ENCODE measurements around the gene FOXO3.

Gene FOXO3

GRCh38 chr6:108618623-108619152 lies 58.0 kb downstream of the FOXO3 start:
- Histone ChIP-seq H3K27ac (ENCODE audit: low read length) (no peak overlapping the region), H4K20me1 (ENCODE audit: insufficient read depth, low read length) (no peaks in the 10 kb centered on the region)

GRCh38 chr6:108619431-108620197 lies 58.9 kb downstream of the FOXO3 start:
- Histone ChIP-seq H3K4me3 (ENCODE audit: low read length) (no peak overlapping the region), H3K27ac (ENCODE audit: low read length) (no peak overlapping the region), H4K20me1 (ENCODE audit: insufficient read depth, low read length) (no peaks in the 10 kb centered on the region), H3K9me3 (ENCODE audit: insufficient read depth, low read length) (no peaks in the 10 kb centered on the region), H3K4me2 (ENCODE audit: low read length) (no peak overlapping the region), H2AFZ (ENCODE audit: low read depth, low read length) (no peak overlapping the region), H3K4me1 (ENCODE audit: low read length) (peaks cover 6% of the 10 kb centered on the region), H3K27me3 (ENCODE audit: low read depth, low read length) (no peaks in the 10 kb centered on the region), H3K36me3 (replicated peaks; ENCODE audit: low read depth, low read length) (no peaks in the 10 kb centered on the region), H3K79me2 (ENCODE audit: low read length) (no peaks in the 10 kb centered on the region), H3K9ac (ENCODE audit: low read length) (no peak overlapping the region)
- TF ChIP-seq, protein P1, sequence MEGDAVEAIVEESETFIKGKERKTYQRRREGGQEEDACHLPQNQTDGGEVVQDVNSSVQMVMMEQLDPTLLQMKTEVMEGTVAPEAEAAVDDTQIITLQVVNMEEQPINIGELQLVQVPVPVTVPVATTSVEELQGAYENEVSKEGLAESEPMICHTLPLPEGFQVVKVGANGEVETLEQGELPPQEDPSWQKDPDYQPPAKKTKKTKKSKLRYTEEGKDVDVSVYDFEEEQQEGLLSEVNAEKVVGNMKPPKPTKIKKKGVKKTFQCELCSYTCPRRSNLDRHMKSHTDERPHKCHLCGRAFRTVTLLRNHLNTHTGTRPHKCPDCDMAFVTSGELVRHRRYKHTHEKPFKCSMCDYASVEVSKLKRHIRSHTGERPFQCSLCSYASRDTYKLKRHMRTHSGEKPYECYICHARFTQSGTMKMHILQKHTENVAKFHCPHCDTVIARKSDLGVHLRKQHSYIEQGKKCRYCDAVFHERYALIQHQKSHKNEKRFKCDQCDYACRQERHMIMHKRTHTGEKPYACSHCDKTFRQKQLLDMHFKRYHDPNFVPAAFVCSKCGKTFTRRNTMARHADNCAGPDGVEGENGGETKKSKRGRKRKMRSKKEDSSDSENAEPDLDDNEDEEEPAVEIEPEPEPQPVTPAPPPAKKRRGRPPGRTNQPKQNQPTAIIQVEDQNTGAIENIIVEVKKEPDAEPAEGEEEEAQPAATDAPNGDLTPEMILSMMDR (IDR thresholded peaks at IDR 0.05; ENCODE audit: low read depth, low read length): no peak
- TF ChIP-seq EZH2phosphoT487 (IDR thresholded peaks at IDR 0.05; ENCODE audit: low read depth): no peak

More at GRCh38 chr6:108618623-108619152, 58.0 kb downstream of the FOXO3 start:
- H3K4me3 ChIP-seq (ENCODE audit: low read length): no peak overlapping the region
- no peak overlapping the region for H3K4me2 ChIP-seq (ENCODE audit: low read length)
- H3K36me3 ChIP-seq (replicated peaks; ENCODE audit: low read depth, low read length): no peaks in the 10 kb centered on the region
- no peaks in the 10 kb centered on the region for H3K9me3 ChIP-seq (ENCODE audit: insufficient read depth, low read length)
- no peaks in the 10 kb centered on the region; the same call in 1 of the 2 replicates for H3K27me3 ChIP-seq (ENCODE audit: low read depth, low read length)
- H3K79me2 ChIP-seq (ENCODE audit: low read length): no peaks in the 10 kb centered on the region
- H2AFZ ChIP-seq (ENCODE audit: low read depth, low read length): no peak overlapping the region
- TF ChIP-seq, protein P1 (IDR thresholded peaks at IDR 0.05; ENCODE audit: low read depth, low read length): no peak
- no peak for TF ChIP-seq EZH2phosphoT487 (IDR thresholded peaks at IDR 0.05; ENCODE audit: low read depth)
- H3K4me1 ChIP-seq (ENCODE audit: low read length): peaks cover 6% of the 10 kb centered on the region
- H3K9ac ChIP-seq (ENCODE audit: low read length): no peak overlapping the region

DNA sequence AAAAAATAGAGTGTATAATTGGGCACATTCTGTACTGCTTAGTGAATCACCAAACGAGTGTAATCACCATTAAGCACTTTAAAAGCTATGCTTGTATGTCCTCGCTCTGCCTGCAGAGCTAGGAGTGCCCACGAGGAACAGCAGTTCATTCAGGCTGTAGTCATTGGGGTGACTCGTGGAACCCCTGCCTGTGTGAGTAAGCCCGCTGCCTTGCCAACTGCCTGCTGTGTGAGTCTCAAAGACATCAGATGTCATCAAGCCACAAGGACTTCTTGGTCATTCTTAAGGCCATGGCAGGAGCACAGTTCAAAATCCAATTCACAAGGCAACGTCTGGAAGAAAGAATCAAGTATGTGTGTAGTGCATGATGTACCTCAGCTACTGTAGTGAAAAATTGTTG lies 60.4 kb downstream of the FOXO3 start:
- no peak overlapping the region for H3K9ac ChIP-seq (ENCODE audit: low read length)

More for the DNA sequence above, 60.4 kb downstream of the FOXO3 start:
- Histone ChIP-seq H2AFZ (ENCODE audit: low read depth, low read length) (no peak overlapping the region), H3K36me3 (replicated peaks; ENCODE audit: low read depth, low read length) (no peaks in the 10 kb centered on the region), H4K20me1 (ENCODE audit: insufficient read depth, low read length) (no peaks in the 10 kb centered on the region), H3K4me3 (ENCODE audit: low read length) (no peak overlapping the region), H3K4me2 (ENCODE audit: low read length) (no peak overlapping the region), H3K27ac (ENCODE audit: low read length) (no peak overlapping the region), H3K9me3 (ENCODE audit: insufficient read depth, low read length) (no peaks in the 10 kb centered on the region), H3K4me1 (ENCODE audit: low read length) (peaks cover 6% of the 10 kb centered on the region), H3K27me3 (ENCODE audit: low read depth, low read length) (no peaks in the 10 kb centered on the region), H3K79me2 (ENCODE audit: low read length) (no peaks in the 10 kb centered on the region)
- TF ChIP-seq EZH2phosphoT487 (IDR thresholded peaks at IDR 0.05; ENCODE audit: low read depth): no peak
- TF ChIP-seq, protein P1 (IDR thresholded peaks at IDR 0.05; ENCODE audit: low read depth, low read length): no peak

Measured in OCI-LY3 (cell line).